ENCODE results near the gene MMEL1.

Gene MMEL1

GRCh38 chr1:2542246-2542915 is 90.4 kb downstream of the MMEL1 start:
- H3K4me3 ChIP-seq (replicated peaks; ENCODE audit: low read depth, low read length) = no peak overlapping the region
- no peak for DNase-seq (ENCODE audit: extremely low read depth, low read depth)
- no peak for TF ChIP-seq CTCF (IDR thresholded peaks at IDR 0.05; ENCODE audit: low read depth, low read length, missing control alignments)

- no peak overlapping the region for H3K4me3 ChIP-seq (replicated peaks; ENCODE audit: low read depth, low read length)
- no peak for TF ChIP-seq CTCF (IDR thresholded peaks at IDR 0.05; ENCODE audit: low read depth, low read length, missing control alignments)
- DNase-seq (ENCODE audit: extremely low read depth, low read depth) = no peak
Measured at GRCh38 chr1:2541619-2542245, 91.1 kb downstream of the MMEL1 start.

- no peak for DNase-seq (ENCODE audit: extremely low read depth, low read depth)
- TF ChIP-seq CTCF (IDR thresholded peaks at IDR 0.05; ENCODE audit: low read depth, low read length, missing control alignments) = no peak
- no peak overlapping the region for H3K4me3 ChIP-seq (replicated peaks; ENCODE audit: low read depth, low read length)
Measured at GRCh38 chr1:2540816-2541492, 91.9 kb downstream of the MMEL1 start.
